ENCODE data around the gene FATE1.

DNA sequence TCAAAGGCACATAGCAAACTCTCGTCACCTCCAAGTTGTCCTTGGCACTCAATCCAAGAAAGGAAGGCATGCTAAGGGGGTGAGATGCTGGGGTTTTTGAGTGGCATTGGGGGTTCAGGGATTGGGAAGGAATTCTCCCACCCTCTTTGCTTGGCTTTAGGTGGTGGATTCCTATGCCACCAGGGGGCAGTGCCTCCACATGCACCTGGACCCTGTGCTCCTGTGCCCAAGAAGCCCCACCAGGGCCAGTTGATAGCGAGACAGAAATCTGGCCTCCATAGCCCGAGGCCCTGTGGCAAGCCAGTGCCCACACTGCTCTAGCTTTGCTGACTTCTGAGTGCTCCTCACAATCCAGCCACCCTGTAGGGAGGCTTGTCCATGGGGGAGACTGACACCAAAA lies 2.0 kb upstream of the FATE1 start:
- TF ChIP-seq, protein P1, sequence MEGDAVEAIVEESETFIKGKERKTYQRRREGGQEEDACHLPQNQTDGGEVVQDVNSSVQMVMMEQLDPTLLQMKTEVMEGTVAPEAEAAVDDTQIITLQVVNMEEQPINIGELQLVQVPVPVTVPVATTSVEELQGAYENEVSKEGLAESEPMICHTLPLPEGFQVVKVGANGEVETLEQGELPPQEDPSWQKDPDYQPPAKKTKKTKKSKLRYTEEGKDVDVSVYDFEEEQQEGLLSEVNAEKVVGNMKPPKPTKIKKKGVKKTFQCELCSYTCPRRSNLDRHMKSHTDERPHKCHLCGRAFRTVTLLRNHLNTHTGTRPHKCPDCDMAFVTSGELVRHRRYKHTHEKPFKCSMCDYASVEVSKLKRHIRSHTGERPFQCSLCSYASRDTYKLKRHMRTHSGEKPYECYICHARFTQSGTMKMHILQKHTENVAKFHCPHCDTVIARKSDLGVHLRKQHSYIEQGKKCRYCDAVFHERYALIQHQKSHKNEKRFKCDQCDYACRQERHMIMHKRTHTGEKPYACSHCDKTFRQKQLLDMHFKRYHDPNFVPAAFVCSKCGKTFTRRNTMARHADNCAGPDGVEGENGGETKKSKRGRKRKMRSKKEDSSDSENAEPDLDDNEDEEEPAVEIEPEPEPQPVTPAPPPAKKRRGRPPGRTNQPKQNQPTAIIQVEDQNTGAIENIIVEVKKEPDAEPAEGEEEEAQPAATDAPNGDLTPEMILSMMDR (IDR thresholded peaks at IDR 0.05; ENCODE audit: poor library complexity), result no peak
- TF ChIP-seq EZH2 (IDR thresholded peaks at IDR 0.05; ENCODE audit: borderline replicate concordance), result no peak

Data from hepatocyte (in vitro differentiated cells).